SHP77 (cell line): ENCODE measurements around the gene DAPP1.
"Not testable (repeated sequence)": the region's sequence is repeated elsewhere in the genome, so short reads cannot be mapped to it uniquely, and the experiment has no call there.

Experiments used
- DNase-seq, 2 experiments: peaks; one replicate each; lab custom pipeline; 2025; lab: John Stamatoyannopoulos, UW

The DAPP1 gene

DNA sequence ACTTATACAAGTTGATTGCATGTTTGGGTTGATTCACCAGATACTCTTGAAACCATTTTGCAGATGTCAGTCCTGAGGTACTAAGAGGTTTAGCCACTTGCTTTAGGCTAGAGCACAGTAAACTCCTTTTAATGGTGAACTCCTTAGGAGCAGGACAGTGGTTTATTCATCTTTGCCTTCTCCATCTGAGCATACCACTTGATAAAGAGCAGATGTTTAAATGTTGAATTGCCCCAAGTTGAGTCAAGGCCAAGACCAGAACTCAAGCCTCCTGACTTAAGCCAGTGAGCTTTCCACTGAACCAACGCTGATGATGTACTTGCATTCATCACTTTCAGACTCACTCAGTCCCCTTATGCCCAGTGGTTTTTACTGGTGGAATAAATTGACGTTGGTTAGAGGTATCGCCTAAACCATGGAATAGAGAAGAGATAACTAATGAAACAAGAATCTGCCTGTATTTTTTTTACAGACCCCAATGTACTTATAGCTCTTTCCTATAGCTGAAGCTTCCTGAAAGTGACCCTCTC, 7.5 kb downstream of the DAPP1 start:
- DNase-seq: no peak

DNA sequence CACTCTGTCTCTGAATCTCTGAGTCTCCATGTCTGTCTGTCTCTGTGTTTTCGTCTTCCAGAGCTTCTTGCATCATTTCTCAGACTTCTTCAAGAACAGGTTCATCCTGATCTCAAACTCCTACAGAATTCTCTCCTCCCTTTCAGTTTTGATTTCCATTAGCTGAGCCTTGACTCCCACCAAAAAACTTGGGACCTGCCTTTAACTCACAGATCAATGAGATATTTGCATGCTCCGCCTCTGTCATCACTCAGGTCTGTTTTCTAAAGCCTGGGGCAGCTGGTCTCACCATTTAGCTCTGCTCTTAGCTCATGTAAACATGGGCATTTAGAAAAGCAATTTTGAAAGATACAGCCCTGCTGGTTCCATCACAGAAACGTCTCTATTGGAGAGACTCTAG, 8.6 kb downstream of the DAPP1 start:
- no peak for DNase-seq

GRCh38 chr4:99826016-99826415, 9.4 kb downstream of the DAPP1 start:
- DNase-seq: no peak

GRCh38 chr4:99827454-99827853, 10.8 kb downstream of the DAPP1 start:
- DNase-seq: no peak

GRCh38 chr4:99827857-99828256, 11.2 kb downstream of the DAPP1 start:
- DNase-seq: no peak

- DNase-seq: no peak
These were observed 11.8 kb downstream of the DAPP1 start for GRCh38 chr4:99828477-99828876.

- not testable (repeated sequence) for DNase-seq
These were observed 13.4 kb downstream of the DAPP1 start for GRCh38 chr4:99830051-99830450.

GRCh38 chr4:99832321-99832720, 15.7 kb downstream of the DAPP1 start:
- DNase-seq: no peak

- no peak for DNase-seq
These were observed 16.1 kb downstream of the DAPP1 start for GRCh38 chr4:99832758-99833157.

DNA sequence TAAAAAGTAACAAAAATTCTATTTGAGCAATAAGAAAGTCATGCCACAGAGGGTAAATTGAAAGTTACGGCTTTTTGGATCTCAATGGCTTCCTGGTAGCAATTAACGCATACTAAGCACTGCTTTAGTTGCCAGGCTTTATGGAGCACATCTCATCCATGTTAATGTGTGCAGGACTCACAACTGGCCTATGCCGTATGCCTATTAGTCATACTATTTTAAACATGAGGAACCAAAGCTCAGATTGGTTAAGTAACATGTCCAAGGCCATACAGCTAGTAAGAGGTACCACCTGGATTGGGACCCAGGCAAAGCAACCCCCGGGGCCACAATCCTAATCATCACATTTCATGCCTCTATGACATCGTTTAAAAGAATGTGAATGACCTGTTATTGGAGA, 17.1 kb downstream of the DAPP1 start:
- no peak for DNase-seq

DNA sequence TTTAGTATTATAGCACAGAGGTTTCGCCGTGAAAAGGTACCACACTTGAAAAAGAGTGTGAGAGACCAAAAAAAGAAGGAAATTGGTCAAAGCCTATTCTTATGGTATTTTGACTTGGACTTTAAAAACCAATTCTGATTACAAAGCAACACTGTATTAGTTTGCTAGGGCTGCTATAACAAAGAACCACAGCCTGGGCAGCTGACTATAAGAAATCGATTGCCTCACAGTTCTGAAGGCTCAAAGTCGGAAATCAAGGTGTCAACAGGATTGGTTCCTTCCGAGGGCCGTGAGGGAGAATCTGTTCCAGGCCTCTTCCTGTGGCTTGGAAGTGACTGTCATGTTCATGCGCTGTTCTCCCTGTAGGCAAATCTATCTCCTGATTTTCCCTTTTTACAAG, 17.9 kb downstream of the DAPP1 start:
- DNase-seq: no peak

GRCh38 chr4:99835942-99836341, 19.3 kb downstream of the DAPP1 start:
- DNase-seq: no peak

DNA sequence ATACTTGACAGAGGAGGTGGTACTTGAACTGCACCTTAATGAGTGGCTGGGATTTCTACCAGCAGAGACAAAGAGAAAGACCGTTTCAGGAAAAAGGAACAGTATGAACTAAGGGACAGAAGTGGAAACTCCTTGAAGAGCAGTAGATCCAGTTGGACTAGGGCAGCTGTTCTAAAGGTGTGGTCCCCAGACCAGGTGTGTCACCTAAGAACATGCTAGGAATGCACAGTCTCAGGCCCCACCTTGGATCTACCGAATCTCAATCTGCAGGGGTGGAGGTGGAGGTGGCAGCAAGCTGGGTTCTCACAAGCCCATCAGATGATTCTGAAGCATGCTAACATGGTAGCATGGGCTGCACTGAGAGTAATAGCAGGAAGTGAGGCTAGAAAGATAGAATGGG, 22.3 kb downstream of the DAPP1 start:
- no peak for DNase-seq

GRCh38 chr4:99841129-99841528, 24.5 kb downstream of the DAPP1 start:
- no peak for DNase-seq

DNA sequence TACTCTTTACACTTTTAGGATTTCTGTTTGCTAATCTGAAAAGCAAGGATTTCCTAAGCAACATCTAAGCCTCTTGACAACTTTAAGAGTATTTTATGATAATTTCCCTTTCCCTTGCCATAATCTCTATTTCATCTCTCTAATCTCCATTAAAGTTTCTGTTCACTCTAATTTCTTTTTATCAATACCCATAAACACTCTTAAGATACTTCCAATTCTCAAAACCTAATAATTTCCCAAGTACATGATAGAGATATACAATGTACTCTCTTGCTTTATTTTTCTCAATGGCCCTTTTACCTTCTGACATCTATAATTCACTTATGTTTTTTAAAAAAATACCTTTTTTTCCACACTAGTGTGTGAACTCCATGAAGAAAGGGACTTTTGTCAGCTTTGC, 26.8 kb downstream of the DAPP1 start:
- no peak for DNase-seq

DNA sequence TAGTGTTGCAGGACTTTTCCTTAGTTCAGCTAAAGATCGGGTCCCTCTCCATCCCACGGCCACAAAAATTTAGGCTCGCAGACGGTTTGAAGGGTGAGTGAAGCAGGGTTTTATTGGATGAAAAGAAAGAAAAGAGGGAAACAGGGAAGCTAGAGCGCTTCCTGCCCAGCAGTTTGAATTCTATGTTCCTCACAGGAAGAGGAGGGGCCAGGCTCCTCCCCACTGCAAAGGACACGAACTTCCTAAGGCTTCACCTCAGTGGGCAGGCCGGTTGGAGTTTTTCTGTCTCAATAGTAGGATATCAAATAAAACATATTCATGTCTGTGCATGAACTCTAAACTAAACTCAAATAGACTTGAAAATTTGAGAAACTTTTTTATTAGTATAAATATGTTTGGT, 27.4 kb downstream of the DAPP1 start:
- no peak for DNase-seq

DNA sequence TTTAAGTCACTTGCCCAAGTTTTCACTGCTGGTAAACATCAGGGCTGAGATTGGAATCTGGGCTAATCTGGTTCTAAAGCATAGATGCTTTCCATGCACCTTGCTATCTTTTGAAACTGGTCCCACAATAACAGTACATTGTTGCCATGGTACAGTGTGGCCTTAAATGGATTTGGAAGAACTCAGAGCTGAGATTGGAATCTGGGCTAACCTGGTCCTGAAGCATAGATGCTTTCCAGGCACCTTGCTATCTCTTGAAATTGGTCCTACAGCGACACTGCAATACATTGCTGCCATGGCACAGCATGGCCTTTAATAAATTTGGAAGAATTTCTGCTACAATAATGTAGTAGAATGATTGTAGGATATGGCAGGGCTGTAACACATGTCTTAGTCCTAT, 28.6 kb downstream of the DAPP1 start:
- DNase-seq: no peak

GRCh38 chr4:99845708-99846469, 29.3 kb downstream of the DAPP1 start:
- no peak for DNase-seq

- no peak for DNase-seq
These were observed 30.3 kb downstream of the DAPP1 start for GRCh38 chr4:99846891-99847290.

GRCh38 chr4:99847362-99847976, 30.8 kb downstream of the DAPP1 start:
- DNase-seq: no peak

GRCh38 chr4:99848591-99849001, 32.0 kb downstream of the DAPP1 start:
- DNase-seq: no peak

DNA sequence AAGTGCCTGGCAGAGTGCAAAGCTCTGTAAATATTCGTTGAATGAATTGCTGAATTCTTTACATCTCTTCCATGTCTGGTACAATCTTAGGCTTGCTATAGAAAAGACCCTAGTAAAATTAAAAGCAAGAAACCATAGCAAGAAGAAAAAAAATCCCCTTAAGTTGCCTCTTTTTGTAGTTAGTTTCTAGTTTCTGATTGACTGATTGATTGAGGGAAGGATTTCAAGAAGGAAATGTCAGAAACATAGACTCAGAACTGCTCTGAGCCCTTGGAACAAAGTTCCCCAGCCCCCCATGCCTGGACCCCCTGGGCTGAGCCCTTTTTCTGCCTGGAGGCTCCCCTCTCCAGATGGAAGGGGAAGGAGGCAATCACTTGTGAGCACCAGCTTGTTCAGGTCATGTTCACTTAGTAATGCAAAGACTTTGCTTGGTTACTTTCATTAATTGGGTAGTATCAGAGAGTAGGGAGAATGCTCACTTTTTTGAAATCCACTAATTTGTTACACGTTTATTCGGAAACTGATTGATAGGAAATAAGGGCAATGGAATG, 35.6 kb downstream of the DAPP1 start:
- DNase-seq: no peak

- DNase-seq: no peak
These were observed 36.6 kb downstream of the DAPP1 start for GRCh38 chr4:99853190-99853589.
